HCT116 (cell line): ENCODE measurements around the gene THUMPD2. TPM values are rescaled to one million over a fixed set of nuclear protein-coding genes. Genes with fewer than 3 reads are reported as not detected.

Experiments used
- ATAC-seq: fragments of 200-7000 bp; cut with Tn5 transposase; 2 replicates; pipeline ENCODE4 v1.9.1; 2020; ENCODE audit warnings: mild to moderate bottlenecking, moderate library complexity
- BruUV-seq: library from RNA; stranded (reverse); fragments of 400-500 nt; replicated peaks from 2 replicates; lab custom pipeline; 2021; lab: Mats Ljungman, UMichigan
- CTCF ChIA-PET: fragments of 300-600 bp; sonication (Branson Sonifier 250); formaldehyde crosslinking; loops from one replicate; lab custom pipeline; 2021; ENCODE audit warnings: antibody characterized with exemption; lab: Charles Lee
- POLR2A ChIA-PET: fragments of 300-600, 350-600 bp; sonication (Branson Sonifier 250); formaldehyde crosslinking; loops from one replicate; lab custom pipeline; 2021; ENCODE audit warnings: antibody characterized with exemption; lab: Charles Lee
- RAD21 ChIA-PET, 2 experiments: fragments of 300-600 bp; sonication (Branson Sonifier 250); formaldehyde crosslinking; loops; one replicate each; lab custom pipeline; 2023; ENCODE audit warnings: low total read pairs in 2 of 2; ENCODE audit not compliant: uncharacterized antibody in 2 of 2, unreplicated experiment in 2 of 2, low non-redundant PET in 1 of 2; lab: Charles Lee
- DNase-seq: peaks from one replicate; pipeline ENCODE4 v3.0.0-alpha.2; 2010; ENCODE audit warnings: low read depth, low spot score
- H2AFZ ChIP-seq: fragments of 200-600 bp; shearing (Covaris generic), sonication (generic); 2 replicates; pipeline ENCODE4 v1.6.1; 2017; ENCODE audit warnings: low read depth, mixed run types, mixed read lengths, antibody characterized with exemption, low read length; ENCODE audit not compliant: poor library complexity, severe bottlenecking
- H3K27ac ChIP-seq: 2 replicates; pipeline ENCODE4 v1.5.1; 2012; ENCODE audit warnings: low read depth, low read length
- H3K27me3 ChIP-seq: fragments of 200-600 bp; sonication (generic); 2 replicates; pipeline ENCODE4 v1.6.1; 2016; ENCODE audit warnings: mixed run types, low read length, mixed read lengths; ENCODE audit not compliant: insufficient read depth
- H3K36me3 ChIP-seq, 2 experiments: fragments of 200-500 bp in 1 of 2; fragments of 200-600 bp in 1 of 2; sonication (Bioruptor generic) in 1 of 2; sonication (generic) in 1 of 2; 2 replicates each; pipeline versions ENCODE4 v1.5.1 to v1.6.1; 2014 to 2016; ENCODE audit warnings: low read length in 2 of 2, inconsistent platforms in 1 of 2, mixed read lengths in 1 of 2, mixed run types in 1 of 2; ENCODE audit not compliant: insufficient read depth in 2 of 2, control insufficient read depth in 1 of 2
- H3K4me1 ChIP-seq, 2 experiments: fragments of 200-600 bp in 1 of 2; sonication (generic) in 1 of 2; 2 replicates each; pipeline versions ENCODE4 v1.5.1 to v1.6.1; 2012 to 2017; ENCODE audit warnings: low read length in 2 of 2, inconsistent platforms in 1 of 2, mild to moderate bottlenecking in 1 of 2, mixed read lengths in 1 of 2, mixed run types in 1 of 2, moderate library complexity in 1 of 2; ENCODE audit not compliant: insufficient read depth in 2 of 2, control insufficient read depth in 1 of 2
- H3K4me2 ChIP-seq: fragments of 200-600 bp; sonication (generic); 2 replicates; pipeline ENCODE4 v1.6.1; 2017; ENCODE audit warnings: mixed run types, low read length, mixed read lengths
- H3K4me3 ChIP-seq, 2 experiments: fragments of 200-600 bp in 1 of 2; sonication (generic) in 1 of 2; replicated peaks in 1 of 2; 2 replicates each; pipeline ENCODE4 v1.5.1; 2011 to 2016; ENCODE audit warnings: low read length in 2 of 2, control low read depth in 1 of 2, low read depth in 1 of 2, mild to moderate bottlenecking in 1 of 2, mixed read lengths in 1 of 2, mixed run types in 1 of 2
- H3K79me2 ChIP-seq: fragments of 200-600 bp; sonication (generic); 2 replicates; pipeline ENCODE4 v1.6.1; 2017; ENCODE audit warnings: mild to moderate bottlenecking, mixed run types, low read length, moderate library complexity, mixed read lengths; ENCODE audit not compliant: insufficient read depth
- H3K9ac ChIP-seq: fragments of 200-600 bp; sonication (generic); 2 replicates; pipeline ENCODE4 v1.6.1; 2016; ENCODE audit warnings: low read length, mixed read lengths
- H3K9me2 ChIP-seq: fragments of 200-600 bp; sonication (generic), shearing (Covaris generic); 2 replicates; pipeline ENCODE4 v1.6.1; 2017; ENCODE audit warnings: mixed run types, mild to moderate bottlenecking, moderate library complexity; ENCODE audit not compliant: insufficient read depth
- H3K9me3 ChIP-seq, 2 experiments: fragments of 200-500 bp in 1 of 2; fragments of 200-600 bp in 1 of 2; sonication (Bioruptor generic) in 1 of 2; sonication (generic) in 1 of 2; 2 replicates each; pipeline ENCODE4 v1.6.1; 2014 to 2017; ENCODE audit warnings: low read length in 2 of 2, mixed read lengths in 2 of 2, inconsistent platforms in 1 of 2, low read depth in 1 of 2, mild to moderate bottlenecking in 1 of 2, mixed run types in 1 of 2, moderate library complexity in 1 of 2; ENCODE audit not compliant: control insufficient read depth in 1 of 2, insufficient read depth in 1 of 2
- H4K20me1 ChIP-seq: fragments of 200-600 bp; sonication (generic), shearing (Covaris generic); 2 replicates; pipeline ENCODE4 v1.6.1; 2017; ENCODE audit warnings: mixed run types, mild to moderate bottlenecking, moderate library complexity; ENCODE audit not compliant: insufficient read depth
- CTCF ChIP-seq, 3 experiments: fragments of 200-600 bp in 1 of 3; sonication (generic) in 1 of 3; IDR thresholded peaks in 2 of 3; conservative IDR thresholded peaks in 1 of 3; 2 replicates each; pipeline ENCODE4 v1.5.1; 2012 to 2017; ENCODE audit warnings: low read depth in 2 of 3, low read length in 2 of 3, antibody characterized with exemption in 1 of 3, borderline replicate concordance in 1 of 3, control low read depth in 1 of 3, mild to moderate bottlenecking in 1 of 3, mixed read lengths in 1 of 3, mixed run types in 1 of 3, moderate library complexity in 1 of 3; ENCODE audit not compliant: insufficient read depth in 1 of 3
- ELF1 ChIP-seq: IDR thresholded peaks from 2 replicates; pipeline ENCODE4 v1.6.1; 2012; ENCODE audit warnings: low read depth, borderline replicate concordance
- FOSL1 ChIP-seq: IDR thresholded peaks from 2 replicates; pipeline ENCODE4 v1.6.1; 2012; ENCODE audit warnings: low read depth
- MAX ChIP-seq: IDR thresholded peaks from 2 replicates; pipeline ENCODE4 v1.6.1; 2012
- POLR2AphosphoS5 ChIP-seq: IDR thresholded peaks from 2 replicates; pipeline ENCODE4 v1.6.1; 2011; ENCODE audit warnings: mild to moderate bottlenecking, low read depth, low read length, moderate library complexity
- SIN3A ChIP-seq: IDR thresholded peaks from 2 replicates; pipeline ENCODE4 v1.6.1; 2012; ENCODE audit warnings: low read depth
- TCF7L2 ChIP-seq: IDR thresholded peaks from 2 replicates; pipeline ENCODE4 v1.7.0; 2011; ENCODE audit warnings: borderline replicate concordance, inconsistent platforms; ENCODE audit not compliant: insufficient read depth, insufficient read length; ENCODE audit errors: extremely low read depth
- YY1 ChIP-seq: IDR thresholded peaks from 2 replicates; pipeline ENCODE4 v1.6.1; 2011; ENCODE audit warnings: low read length, low read depth, moderate library complexity, mild to moderate bottlenecking; ENCODE audit not compliant: insufficient replicate concordance; ENCODE audit errors: extremely low read depth
- ZFX ChIP-seq: fragments of 450-650 bp; IDR thresholded peaks from 2 replicates; pipeline ENCODE4 v1.6.1; 2017
- intact Hi-C: fragments of 100-400 bp; cut with micrococcal nuclease; formaldehyde crosslinking; loops from 2 replicates; pipeline ENCODE4 v1.10.0; 2022
- total RNA-seq: library from RNA; stranded (reverse); gene quantifications from one replicate; pipeline ENCODE4 v1.2.1, GENCODE V29; 2021; ENCODE audit not compliant: unreplicated experiment

Gene THUMPD2
- total RNA-seq, 1 experiment from 2014 or later = 15.8 TPM

GRCh38 chr2:39741871-39742270 lies 37.2 kb downstream of the THUMPD2 start:
- TF ChIP-seq ELF1 = no peak
- TF ChIP-seq MAX = no peak
- no peak for TF ChIP-seq POLR2AphosphoS5
- TF ChIP-seq ZFX = no peak
- TF ChIP-seq YY1 = no peak
- TF ChIP-seq FOSL1 = no peak
- TF ChIP-seq TCF7L2 = no peak
- TF ChIP-seq CTCF (IDR thresholded peaks at IDR 0.05 in 2 of 3, conservative IDR thresholded peaks at IDR 0.05 in 1 of 3; ENCODE audit: borderline replicate concordance in 1 of 3, insufficient read depth in 1 of 3, low read depth in 2 of 3, low read length in 2 of 3) = no peak
- no peak for TF ChIP-seq SIN3A
- ChIA-PET POLR2A (no interaction called here), RAD21 (no interaction called here), CTCF (interaction anchor here (1.2 kb wide), 1 partner anchor 11 kb away, joined by 3 read pairs; no protein-coding TSS in a partner anchor)
- BruUV-seq = no TSS peak
- Histone ChIP-seq H3K36me3 (peaks cover 21 to 42% of the 10 kb centered on the region in 2 experiments), H3K4me2 (no peak overlapping the region), H4K20me1 (no peaks in the 10 kb centered on the region), H3K4me1 (no peaks in the 10 kb centered on the region), H3K9me2 (no peaks in the 10 kb centered on the region), H3K9me3 (no peaks in the 10 kb centered on the region), H2AFZ (no peak overlapping the region), H3K27ac (no peak overlapping the region), H3K27me3 (no peaks in the 10 kb centered on the region), H3K79me2 (peaks cover 11% of the 10 kb centered on the region), H3K9ac (no peak overlapping the region), H3K4me3 (no peak overlapping the region)
- DNase-seq = no peak
- intact Hi-C loops = no loop called here
- ATAC-seq = no peak
